Ishikawa (cell line): ENCODE results near the gene RBBP9.

Experiments
- CEBPB ChIP-seq: IDR thresholded peaks from 2 replicates; pipeline ENCODE4 v1.6.1; 2012
- CREB1 ChIP-seq: IDR thresholded peaks from 2 replicates; pipeline ENCODE4 v1.6.1; 2012; ENCODE audit warnings: low read depth
- EP300 ChIP-seq: IDR thresholded peaks from 2 replicates; pipeline ENCODE4 v1.6.1; 2012; ENCODE audit warnings: borderline replicate concordance
- RAD21 ChIP-seq: IDR thresholded peaks from 2 replicates; pipeline ENCODE4 v1.6.1; 2012; ENCODE audit warnings: low read depth
- REST ChIP-seq: IDR thresholded peaks from 2 replicates; pipeline ENCODE4 v1.6.1; 2012; ENCODE audit warnings: low read depth, mild to moderate bottlenecking
- TAF1 ChIP-seq: IDR thresholded peaks from 2 replicates; pipeline ENCODE4 v1.6.1; 2012; ENCODE audit warnings: low read depth, mild to moderate bottlenecking
- TCF12 ChIP-seq: IDR thresholded peaks from 2 replicates; pipeline ENCODE4 v1.6.1; 2012; ENCODE audit warnings: low read depth
- USF1 ChIP-seq: IDR thresholded peaks from 2 replicates; pipeline ENCODE4 v1.6.1; 2012
- YY1 ChIP-seq: IDR thresholded peaks from 2 replicates; pipeline ENCODE4 v1.6.1; 2012; ENCODE audit warnings: low read depth

GRCh38 chr20:18545566-18545965, 48.5 kb upstream of the RBBP9 start:
- no peak for TF ChIP-seq CEBPB
- no peak for TF ChIP-seq EP300
- no peak for TF ChIP-seq TCF12
- no peak for TF ChIP-seq CREB1
- TF ChIP-seq RAD21 = no peak
- no peak for TF ChIP-seq USF1
- TF ChIP-seq YY1 = no peak
- TF ChIP-seq REST = no peak
- no peak for TF ChIP-seq TAF1
